Activated CD4-positive, alpha-beta T cell treated with anti-CD3 and anti-CD28 coated beads, Interleukin-2, amount 50 U/mL, for 48 hours (primary cell): ENCODE measurements around the gene ZNF443.
"Not testable (repeated sequence)": the region's sequence is repeated elsewhere in the genome, so short reads cannot be mapped to it uniquely, and the experiment has no call there.

ENCODE experiments used
- DNase-seq, 2 experiments: peaks; one replicate each; pipeline ENCODE4 v3.0.0-alpha.2; 2020

ZNF443 gene

GRCh38 chr19:12411893-12412292 lies 28.9 kb downstream of the ZNF443 start:
- DNase-seq = no peak

GRCh38 chr19:12400633-12401502 lies 40.0 kb downstream of the ZNF443 start, which contains the start of gene ZNF799:
Gene ZNF799 (minus strand): TSS chr19:12401271. CDS start chr19:12401070, 201 bp downstream.
- peak; percentile 90 to 95 for DNase-seq

GRCh38 chr19:12399901-12400632 lies 40.8 kb downstream of the ZNF443 start:
- peak; percentile 38 to 51 for DNase-seq

- DNase-seq = not testable (repeated sequence)
Measured at GRCh38 chr19:12391148-12391547, 49.7 kb downstream of the ZNF443 start.

GRCh38 chr19:12386365-12386764 lies 54.5 kb downstream of the ZNF443 start:
- not testable (repeated sequence) for DNase-seq

GRCh38 chr19:12380444-12380737 lies 60.4 kb downstream of the ZNF443 start:
- DNase-seq = no peak

- DNase-seq = no peak
Measured at GRCh38 chr19:12379732-12380443, 60.9 kb downstream of the ZNF443 start.
